ENCODE data around the gene KIF22. TPM values are rescaled to one million over a fixed set of nuclear protein-coding genes. Genes with fewer than 3 reads are reported as not detected.

Gene KIF22
- total RNA-seq, 1 experiment from 2014 or later: 87.6 TPM

DNA sequence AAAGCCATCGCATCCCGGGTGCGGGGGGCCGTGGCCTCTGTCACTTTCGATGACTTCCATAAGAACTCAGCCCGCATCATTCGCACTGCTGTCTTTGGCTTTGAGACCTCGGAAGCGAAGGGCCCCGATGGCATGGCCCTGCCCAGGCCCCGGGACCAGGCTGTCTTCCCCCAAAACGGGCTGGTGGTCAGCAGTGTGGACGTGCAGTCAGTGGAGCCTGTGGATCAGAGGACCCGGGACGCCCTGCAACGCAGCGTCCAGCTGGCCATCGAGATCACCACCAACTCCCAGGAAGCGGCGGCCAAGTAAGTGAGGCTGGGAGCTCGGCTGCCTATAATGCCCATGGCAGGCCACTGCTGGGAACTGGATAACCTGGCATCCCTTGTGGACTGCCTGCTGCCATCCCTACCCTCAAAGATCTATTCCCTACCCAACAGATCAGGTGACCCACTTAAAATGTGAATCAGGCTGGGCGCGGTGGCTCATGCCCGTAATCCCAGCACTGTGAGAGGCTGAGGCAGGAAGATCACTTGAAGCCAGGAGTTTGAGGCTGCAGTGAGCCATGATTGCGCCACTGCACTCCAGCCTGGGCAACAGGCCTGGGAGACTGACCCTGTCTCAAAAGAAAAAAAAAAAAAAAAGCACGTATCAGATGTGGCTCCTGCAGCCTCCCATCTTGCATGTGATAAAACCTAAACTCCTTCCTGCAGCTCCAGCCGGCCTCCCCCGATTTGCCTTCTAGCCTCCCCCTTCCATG lies 54.2 kb downstream of the KIF22 start:
- Histone ChIP-seq H3K27me3 (ENCODE audit: low read length) (no peaks in the 10 kb centered on the region), H3K9me2 (replicated peaks; ENCODE audit: low read length) (no peaks in the 10 kb centered on the region), H3K4me3 (ENCODE audit: low read length) (no peak overlapping the region), H3F3A (ENCODE audit: low read length, unreplicated experiment) (no peaks in the 10 kb centered on the region), H3K4me1 (ENCODE audit: insufficient read depth, low read length) (no peaks in the 10 kb centered on the region), H3K4me2 (ENCODE audit: low read length) (no peak overlapping the region), H3K36me3 (ENCODE audit: low read depth, low read length) (no peaks in the 10 kb centered on the region), H3K27ac (ENCODE audit: low read length) (no peak overlapping the region), H3K9me3 (ENCODE audit: low read length) (no peaks in the 10 kb centered on the region), H3K79me2 (ENCODE audit: low read length) (no peaks in the 10 kb centered on the region), H4K20me1 (ENCODE audit: low read length) (no peaks in the 10 kb centered on the region), H3K9ac (ENCODE audit: low read length) (no peak overlapping the region), H2AFZ (ENCODE audit: low read length) (no peak overlapping the region)
- ATAC-seq (no peak), DNase-seq (no peak)
- ChIA-PET POLR2A (ENCODE audit: unreplicated experiment) (no interaction called here), CTCF (no interaction called here)
- no TSS peak for BruUV-seq (replicated peaks)
- intact Hi-C loops (cut with micrococcal nuclease): no loop called here
- TF ChIP-seq EZH2 (IDR thresholded peaks at IDR 0.05; ENCODE audit: low read length, unreplicated experiment) (no peak), EZH2phosphoT487 (IDR thresholded peaks at IDR 0.05; ENCODE audit: borderline replicate concordance, low read length) (no peak)
- TF ChIP-seq, protein P1, sequence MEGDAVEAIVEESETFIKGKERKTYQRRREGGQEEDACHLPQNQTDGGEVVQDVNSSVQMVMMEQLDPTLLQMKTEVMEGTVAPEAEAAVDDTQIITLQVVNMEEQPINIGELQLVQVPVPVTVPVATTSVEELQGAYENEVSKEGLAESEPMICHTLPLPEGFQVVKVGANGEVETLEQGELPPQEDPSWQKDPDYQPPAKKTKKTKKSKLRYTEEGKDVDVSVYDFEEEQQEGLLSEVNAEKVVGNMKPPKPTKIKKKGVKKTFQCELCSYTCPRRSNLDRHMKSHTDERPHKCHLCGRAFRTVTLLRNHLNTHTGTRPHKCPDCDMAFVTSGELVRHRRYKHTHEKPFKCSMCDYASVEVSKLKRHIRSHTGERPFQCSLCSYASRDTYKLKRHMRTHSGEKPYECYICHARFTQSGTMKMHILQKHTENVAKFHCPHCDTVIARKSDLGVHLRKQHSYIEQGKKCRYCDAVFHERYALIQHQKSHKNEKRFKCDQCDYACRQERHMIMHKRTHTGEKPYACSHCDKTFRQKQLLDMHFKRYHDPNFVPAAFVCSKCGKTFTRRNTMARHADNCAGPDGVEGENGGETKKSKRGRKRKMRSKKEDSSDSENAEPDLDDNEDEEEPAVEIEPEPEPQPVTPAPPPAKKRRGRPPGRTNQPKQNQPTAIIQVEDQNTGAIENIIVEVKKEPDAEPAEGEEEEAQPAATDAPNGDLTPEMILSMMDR (conservative IDR thresholded peaks at IDR 0.05; ENCODE audit: low read depth, low read length): no peak

DNA sequence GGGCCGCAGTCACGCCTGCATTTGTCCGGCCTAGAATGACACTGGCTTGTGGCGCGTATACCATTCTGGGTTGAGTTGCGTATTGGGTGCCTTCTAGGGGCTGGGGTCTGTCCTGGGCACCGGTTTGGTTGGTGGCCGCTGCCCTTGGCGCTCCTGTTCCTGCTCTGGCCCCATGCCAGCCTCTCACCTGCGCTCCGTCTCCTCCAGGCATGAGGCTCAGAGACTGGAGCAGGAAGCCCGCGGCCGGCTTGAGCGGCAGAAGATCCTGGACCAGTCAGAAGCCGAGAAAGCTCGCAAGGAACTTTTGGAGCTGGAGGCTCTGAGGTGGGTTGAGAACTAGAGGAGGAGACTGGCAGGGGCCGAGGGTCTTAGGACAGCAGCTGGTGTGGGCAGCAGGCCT lies 55.1 kb downstream of the KIF22 start:
- H3K4me2 ChIP-seq (ENCODE audit: low read length): no peak overlapping the region
- H3K27ac ChIP-seq (ENCODE audit: low read length): no peak overlapping the region
- no peaks in the 10 kb centered on the region for H3K4me1 ChIP-seq (ENCODE audit: insufficient read depth, low read length)
- no peaks in the 10 kb centered on the region for H4K20me1 ChIP-seq (ENCODE audit: low read length)
- H3K27me3 ChIP-seq (ENCODE audit: low read length): no peaks in the 10 kb centered on the region
- no peaks in the 10 kb centered on the region for H3F3A ChIP-seq (ENCODE audit: low read length, unreplicated experiment)
- TF ChIP-seq, protein P1 (conservative IDR thresholded peaks at IDR 0.05; ENCODE audit: low read depth, low read length): no peak
- TF ChIP-seq EZH2phosphoT487 (IDR thresholded peaks at IDR 0.05; ENCODE audit: borderline replicate concordance, low read length) (no peak), EZH2 (IDR thresholded peaks at IDR 0.05; ENCODE audit: low read length, unreplicated experiment) (no peak)
- POLR2A ChIA-PET (ENCODE audit: unreplicated experiment): no interaction called here
- no peaks in the 10 kb centered on the region for H3K36me3 ChIP-seq (ENCODE audit: low read depth, low read length)
- H3K9me2 ChIP-seq (replicated peaks; ENCODE audit: low read length): no peaks in the 10 kb centered on the region
- H3K9me3 ChIP-seq (ENCODE audit: low read length): no peaks in the 10 kb centered on the region
- H3K9ac ChIP-seq (ENCODE audit: low read length): no peak overlapping the region
- CTCF ChIA-PET: no interaction called here
- H3K79me2 ChIP-seq (ENCODE audit: low read length): no peaks in the 10 kb centered on the region
- no peak for ATAC-seq
- intact Hi-C loops (cut with micrococcal nuclease): no loop called here
- H2AFZ ChIP-seq (ENCODE audit: low read length): no peak overlapping the region
- BruUV-seq (replicated peaks): no TSS peak
- DNase-seq: no peak
- no peak overlapping the region for H3K4me3 ChIP-seq (ENCODE audit: low read length)

All from PC-3 (cell line).